WTC11 (cell line): ENCODE data around the gene TMEM205. TPM values are rescaled to one million over a fixed set of nuclear protein-coding genes. Genes with fewer than 3 reads are reported as not detected.

Experiments used
- AR ChIP-seq: fragments of 250-450 bp; sonication (Bioruptor Pico); IDR thresholded peaks from 2 replicates; pipeline ENCODE4 v1.9.0; 2021; ENCODE audit warnings: mild to moderate bottlenecking
- E2F5 ChIP-seq: sonication (generic); formaldehyde crosslinking; IDR thresholded peaks from 2 replicates; pipeline ENCODE4 v1.8.1; 2022; ENCODE audit warnings: mild to moderate bottlenecking, moderate library complexity, missing genetic modification reagents
- ELF4 ChIP-seq: sonication (generic); formaldehyde crosslinking; IDR thresholded peaks from 2 replicates; pipeline ENCODE4 v1.8.1; 2022; ENCODE audit warnings: low read depth, mild to moderate bottlenecking, moderate library complexity, missing genetic modification reagents
- ETV6 ChIP-seq: sonication (generic); formaldehyde crosslinking; IDR thresholded peaks from 2 replicates; pipeline ENCODE4 v1.8.1; 2022; ENCODE audit warnings: mild to moderate bottlenecking, missing genetic modification reagents
- GABPB1 ChIP-seq: sonication (generic); formaldehyde crosslinking; IDR thresholded peaks from 2 replicates; pipeline ENCODE4 v1.8.1; 2023; ENCODE audit warnings: mild to moderate bottlenecking, missing genetic modification reagents
- GTF2I ChIP-seq: fragments of 250-450 bp; sonication (Bioruptor Pico); conservative IDR thresholded peaks from 2 replicates; pipeline ENCODE4 v1.4.0; 2021; ENCODE audit warnings: mild to moderate bottlenecking
- HMGXB4 ChIP-seq: sonication (generic); formaldehyde crosslinking; IDR thresholded peaks from 2 replicates; pipeline ENCODE4 v1.8.1; 2023; ENCODE audit warnings: mild to moderate bottlenecking, moderate library complexity, missing genetic modification reagents
- MLX ChIP-seq: sonication (generic); formaldehyde crosslinking; IDR thresholded peaks from 2 replicates; pipeline ENCODE4 v1.8.1; 2023; ENCODE audit warnings: mild to moderate bottlenecking, missing genetic modification reagents, moderate library complexity
- MXD4 ChIP-seq: fragments of 250-450 bp; sonication (Bioruptor Pico); IDR thresholded peaks from 2 replicates; pipeline ENCODE4 v1.8.0; 2021; ENCODE audit warnings: mild to moderate bottlenecking, moderate library complexity, borderline replicate concordance
- NFYB ChIP-seq: sonication (generic); formaldehyde crosslinking; conservative IDR thresholded peaks from 2 replicates; pipeline ENCODE4 v1.8.0; 2022; ENCODE audit warnings: low read depth, missing genetic modification reagents
- RELA ChIP-seq: sonication (generic); formaldehyde crosslinking; IDR thresholded peaks from 2 replicates; pipeline ENCODE4 v1.8.1; 2022; ENCODE audit warnings: missing genetic modification reagents, mild to moderate bottlenecking, borderline replicate concordance
- SOX15 ChIP-seq: fragments of 250-450 bp; sonication (Bioruptor Pico); IDR thresholded peaks from 2 replicates; pipeline ENCODE4 v1.9.0; 2021; ENCODE audit warnings: mild to moderate bottlenecking
- SP1 ChIP-seq: sonication (generic); formaldehyde crosslinking; conservative IDR thresholded peaks from 2 replicates; pipeline ENCODE4 v1.8.1; 2022; ENCODE audit warnings: missing genetic modification reagents
- TEAD1 ChIP-seq: sonication (generic); formaldehyde crosslinking; IDR thresholded peaks from 2 replicates; pipeline ENCODE4 v1.8.0; 2022; ENCODE audit warnings: mild to moderate bottlenecking, missing genetic modification reagents
- ZBTB43 ChIP-seq: sonication (generic); formaldehyde crosslinking; IDR thresholded peaks from 2 replicates; pipeline ENCODE4 v1.8.1; 2023; ENCODE audit warnings: mild to moderate bottlenecking, missing genetic modification reagents
- ZNF281 ChIP-seq: sonication (generic); formaldehyde crosslinking; IDR thresholded peaks from 2 replicates; pipeline ENCODE4 v1.8.0; 2023; ENCODE audit warnings: mild to moderate bottlenecking, missing genetic modification reagents
- ZNF532 ChIP-seq: fragments of 250-450 bp; sonication (Bioruptor Pico); IDR thresholded peaks from 2 replicates; pipeline ENCODE4 v1.9.0; 2021; ENCODE audit warnings: mild to moderate bottlenecking, borderline replicate concordance
- ZNF671 ChIP-seq: fragments of 250-450 bp; sonication (Bioruptor Pico); IDR thresholded peaks from 2 replicates; pipeline ENCODE4 v1.8.0; 2021; ENCODE audit warnings: mild to moderate bottlenecking
- total RNA-seq: library from RNA; stranded (reverse); gene quantifications from 3 replicates; pipeline ENCODE4 v1.2.3, GENCODE V29; 2021

The TMEM205 gene
- total RNA-seq, 1 experiment from 2014 or later = 69.9 TPM

GRCh38 chr19:11293433-11294389, 52.4 kb downstream of the TMEM205 start (continued):
- no peak for TF ChIP-seq ZNF532 (CRISPR knock-in tag)
- no peak for TF ChIP-seq ZNF281 (CRISPR knock-in tag)
- no peak for TF ChIP-seq MLX (CRISPR knock-in tag)
- TF ChIP-seq MXD4 = no peak
- TF ChIP-seq NFYB (CRISPR knock-in tag) = no peak
- TF ChIP-seq GTF2I (CRISPR knock-in tag) = peak; percentile 14; the same call in 1 of the 2 replicates
- TF ChIP-seq E2F5 = no peak
- TF ChIP-seq ZBTB43 = no peak
- no peak for TF ChIP-seq ZNF671
- no peak for TF ChIP-seq ELF4
- TF ChIP-seq SOX15 = no peak
- TF ChIP-seq HMGXB4 = no peak
- peak; percentile 77 for TF ChIP-seq SP1 (CRISPR knock-in tag)
- TF ChIP-seq GABPB1 (CRISPR knock-in tag) = peak; percentile 45; the same call in 1 of the 2 replicates
- no peak for TF ChIP-seq AR (CRISPR knock-in tag)
- no peak for TF ChIP-seq RELA (CRISPR knock-in tag)
- TF ChIP-seq TEAD1 = 0 out of 2 replicates have a peak, but pooled peaks have one; percentile 20
- TF ChIP-seq ETV6 (CRISPR knock-in tag) = peak; percentile 56; the same call in 1 of the 2 replicates
